Panc1 (cell line): ENCODE results near the gene SMOC2.

Source experiments
- CTCF ChIP-seq: fragments of 450-650 bp; IDR thresholded peaks from 2 replicates; pipeline ENCODE4 v1.5.1; 2017; ENCODE audit warnings: mild to moderate bottlenecking
- POLR2AphosphoS5 ChIP-seq: IDR thresholded peaks from 2 replicates; pipeline ENCODE4 v1.6.1; 2012; ENCODE audit warnings: mild to moderate bottlenecking, low read depth, low read length, moderate library complexity
- TCF7L2 ChIP-seq: IDR thresholded peaks from 2 replicates; pipeline ENCODE4 v1.6.1; 2011; ENCODE audit warnings: mild to moderate bottlenecking, low read depth, low read length, inconsistent platforms

- TF ChIP-seq CTCF, result no peak
- TF ChIP-seq POLR2AphosphoS5, result no peak
- no peak for TF ChIP-seq TCF7L2
Observed at GRCh38 chr6:168559574-168560098, 118.7 kb downstream of the SMOC2 start.
